Smooth muscle cell of bladder (primary cell): ENCODE measurements around the gene OR52E8. TPM values are rescaled to one million over a fixed set of nuclear protein-coding genes. Genes with fewer than 3 reads are reported as not detected.

Source experiments
- total RNA-seq: library from RNA; depleted of rRNA; stranded (reverse); fragments of >200 nt; gene quantifications from 2 replicates; pipeline ENCODE4 v1.2.3, GENCODE V29; 2014

OR52E8 gene
- total RNA-seq, result not detected in 2 replicates

GRCh38 chr11:5857590-5857989, at the start of gene OR52E8:
Gene OR52E8, minus strand, starts transcription at chr11:5857690. Its CDS starts 0 bp downstream, at chr11:5857690.

GRCh38 chr11:5892908-5893307, 35.4 kb upstream of the OR52E8 start, which contains the start of gene OR52E5:
Gene OR52E5, plus strand, starts transcription at chr11:5893208. Its CDS starts 7,569 bp downstream, at chr11:5900777.

GRCh38 chr11:5880329-5880728, 22.8 kb upstream of the OR52E8 start, which contains the start of gene OR52E4:
Gene OR52E4, plus strand, starts transcription at chr11:5880629. Its CDS starts 3,664 bp downstream, at chr11:5884293.

GRCh38 chr11:5841797-5842196, 15.7 kb downstream of the OR52E8 start, which contains the start of gene OR52E6:
Gene OR52E6, minus strand, starts transcription at chr11:5841897. Its CDS starts 0 bp downstream, at chr11:5841897.

GRCh38 chr11:5808500-5809121, 48.9 kb downstream of the OR52E8 start, which contains the start of gene OR52N2:
Gene OR52N2, plus strand, starts transcription at chr11:5808924. Its CDS starts 11,412 bp downstream, at chr11:5820336.

Other genes with a start within 250 kb of the OR52E8 start
- 8.7 and 11.4 TPM in 2 replicates for gene TRIM34, start 232.7 kb downstream of the OR52E8 start, total RNA-seq
- gene TRIM5, start 172.6 kb downstream of the OR52E8 start, total RNA-seq, result 38.5 and 43.5 TPM in 2 replicates
- gene TRIM22, start 167.9 kb downstream of the OR52E8 start, total RNA-seq, result 82.2 and 84.5 TPM in 2 replicates
- gene OR56B1, start 121.2 kb downstream of the OR52E8 start, total RNA-seq, result not detected in 2 replicates
- not detected in 2 replicates for gene OR52N4, start 103.4 kb downstream of the OR52E8 start, total RNA-seq
- gene OR52N5, start 74.3 kb downstream of the OR52E8 start, total RNA-seq, result not detected in 2 replicates
- not detected in 2 replicates for gene OR52N1, start 66.4 kb downstream of the OR52E8 start, total RNA-seq
- gene OR52N2, start 48.8 kb downstream of the OR52E8 start, total RNA-seq, result not detected in 2 replicates
- gene OR52E6, start 15.8 kb downstream of the OR52E8 start, total RNA-seq, result not detected in 2 replicates
- not detected in 2 replicates for gene OR52E4, start 22.9 kb upstream of the OR52E8 start, total RNA-seq
- gene OR52E5, start 35.5 kb upstream of the OR52E8 start, total RNA-seq, result not detected in 2 replicates
- not detected in 2 replicates for gene OR56A3, start 84.6 kb upstream of the OR52E8 start, total RNA-seq
- gene OR56A5, start 110.8 kb upstream of the OR52E8 start, total RNA-seq, result not detected in 2 replicates
- gene OR52L1, start 129.3 kb upstream of the OR52E8 start, total RNA-seq, result not detected in 2 replicates
- gene OR56A4, start 149.3 kb upstream of the OR52E8 start, total RNA-seq, result not detected in 2 replicates
- not detected in 2 replicates for gene OR56A1, start 173.1 kb upstream of the OR52E8 start, total RNA-seq
- not detected in 2 replicates for gene OR56B4, start 250.0 kb upstream of the OR52E8 start, total RNA-seq